GM19467 (cell line): ENCODE results near the gene MAP3K20.

Source experiments
- ATAC-seq: cut with Tn5 transposase; IDR thresholded peaks from one replicate; pipeline ENCODE4 v1.9.1; 2021; ENCODE audit warnings: mild to moderate bottlenecking, moderate library complexity; ENCODE audit not compliant: unreplicated experiment

MAP3K20 gene

DNA sequence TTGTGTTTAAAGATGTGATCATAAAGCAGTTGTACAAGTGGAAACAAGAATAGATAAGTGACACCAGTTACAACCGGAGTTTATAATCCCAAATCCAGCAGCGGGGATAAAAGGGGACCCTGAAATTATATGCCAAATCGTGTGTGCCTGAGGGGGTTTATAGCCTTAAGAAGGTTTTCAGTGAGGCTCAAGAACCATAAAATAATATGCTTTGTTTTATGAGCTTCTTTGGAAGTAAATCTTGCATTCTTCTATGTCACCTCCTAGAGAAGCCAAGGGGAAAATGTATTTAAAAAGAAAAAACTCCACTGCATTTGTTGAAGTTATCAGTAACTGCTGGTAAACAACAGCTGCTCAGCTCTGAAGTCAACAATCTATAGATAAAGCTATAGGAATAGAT, 25.8 kb upstream of the MAP3K20 start:
- no peak for ATAC-seq

DNA sequence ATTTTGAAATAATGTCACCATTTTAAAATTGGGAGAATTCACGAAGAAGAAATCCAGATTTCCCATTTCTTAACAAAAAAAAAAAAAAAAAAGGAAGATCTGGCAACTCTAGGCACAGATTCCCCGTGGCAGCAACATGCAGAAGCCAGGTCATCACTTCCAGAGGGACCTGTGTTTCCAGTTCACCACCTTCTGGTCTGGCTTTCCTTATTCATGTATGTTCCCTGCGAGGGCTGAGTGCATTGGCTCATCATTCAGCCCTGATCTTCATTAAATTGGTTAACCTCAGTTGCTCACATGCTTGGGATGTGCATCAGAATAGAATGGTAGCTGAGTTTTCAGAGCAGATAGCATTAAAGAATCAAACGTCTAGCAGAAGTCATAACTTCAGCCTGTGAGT, 25.0 kb upstream of the MAP3K20 start:
- ATAC-seq, result no peak

DNA sequence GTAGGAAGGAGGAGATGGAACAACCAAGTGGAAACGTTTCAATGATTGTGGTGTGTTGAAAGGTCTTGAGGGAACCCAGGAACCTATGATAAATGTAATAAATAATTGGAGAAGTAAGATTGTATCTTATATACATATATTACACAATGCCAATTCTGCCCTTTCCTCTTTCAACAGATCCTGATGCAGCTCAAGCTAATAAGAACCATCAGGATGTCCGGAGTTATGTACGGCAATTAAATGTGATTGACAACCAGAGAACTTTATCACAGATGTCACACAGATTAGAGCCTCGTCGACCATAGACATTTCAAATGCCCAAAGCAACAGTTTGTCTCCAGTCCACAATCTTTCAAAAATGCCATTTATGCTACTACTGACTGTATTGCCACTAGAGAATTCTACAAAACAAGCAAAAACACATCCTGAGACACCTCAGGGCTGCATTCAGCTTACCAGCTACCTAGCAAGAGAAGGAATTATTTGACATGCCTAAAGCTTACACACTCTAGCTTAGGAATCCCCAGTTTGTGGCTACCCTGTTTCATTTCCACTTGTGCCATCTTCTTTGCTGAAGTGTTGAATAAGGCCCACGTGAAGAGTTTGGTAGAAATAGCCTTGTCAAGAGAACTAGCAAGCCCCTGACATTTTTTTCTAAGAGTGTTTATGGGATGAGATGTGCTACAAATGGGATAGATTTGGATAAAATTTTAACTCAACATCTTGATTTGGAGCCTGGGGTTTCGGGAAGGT, 24.0 kb upstream of the MAP3K20 start:
- no peak for ATAC-seq

DNA sequence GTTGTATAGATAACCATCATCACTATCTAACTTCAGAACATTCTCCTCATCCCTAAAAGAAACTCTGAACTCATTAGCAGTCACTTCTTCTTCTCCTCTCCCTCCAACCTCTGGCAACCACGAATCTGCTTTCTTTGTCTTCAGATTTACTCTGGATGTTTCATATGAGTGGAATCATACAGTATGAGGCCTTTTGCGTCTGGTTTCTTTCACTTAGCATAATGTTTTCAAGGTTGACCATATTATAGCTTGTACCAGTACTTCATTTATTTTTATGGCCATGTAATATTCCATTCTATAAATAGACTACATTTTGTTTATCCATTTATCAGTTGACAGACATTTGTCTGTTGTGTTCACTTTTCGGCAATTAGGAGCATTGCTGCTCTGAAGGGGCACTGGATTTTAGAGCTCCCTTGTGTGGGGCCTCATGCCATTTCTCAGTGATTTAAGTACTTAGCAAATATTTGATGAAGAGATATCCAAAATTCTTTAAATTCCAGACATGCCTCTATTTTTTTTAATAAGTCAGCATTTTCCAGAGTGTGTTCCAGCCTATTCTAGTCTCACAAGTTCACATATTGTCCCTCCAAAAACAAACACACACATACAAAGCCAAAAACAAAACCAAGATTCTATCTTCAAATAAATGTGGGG, 22.5 kb upstream of the MAP3K20 start:
- no peak for ATAC-seq

DNA sequence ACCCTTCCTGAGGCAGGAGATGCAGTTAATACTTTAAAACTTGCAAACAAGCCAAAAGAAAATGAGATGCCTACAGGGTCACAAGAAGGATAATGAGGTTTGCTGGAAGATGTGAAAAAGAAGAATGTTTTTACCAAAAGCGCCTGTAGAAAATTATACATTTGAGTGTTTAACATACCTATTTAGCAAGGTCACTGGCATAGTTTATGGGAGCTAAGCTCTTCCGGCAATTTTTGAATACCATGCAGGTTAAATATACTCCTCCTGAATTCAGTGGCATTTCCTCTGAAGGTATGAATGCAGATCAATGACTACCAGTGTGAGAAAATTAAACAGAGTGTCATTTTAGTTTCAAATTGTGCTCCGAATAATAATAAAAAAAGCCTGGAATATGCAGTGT, 21.2 kb upstream of the MAP3K20 start:
- ATAC-seq, result no peak

DNA sequence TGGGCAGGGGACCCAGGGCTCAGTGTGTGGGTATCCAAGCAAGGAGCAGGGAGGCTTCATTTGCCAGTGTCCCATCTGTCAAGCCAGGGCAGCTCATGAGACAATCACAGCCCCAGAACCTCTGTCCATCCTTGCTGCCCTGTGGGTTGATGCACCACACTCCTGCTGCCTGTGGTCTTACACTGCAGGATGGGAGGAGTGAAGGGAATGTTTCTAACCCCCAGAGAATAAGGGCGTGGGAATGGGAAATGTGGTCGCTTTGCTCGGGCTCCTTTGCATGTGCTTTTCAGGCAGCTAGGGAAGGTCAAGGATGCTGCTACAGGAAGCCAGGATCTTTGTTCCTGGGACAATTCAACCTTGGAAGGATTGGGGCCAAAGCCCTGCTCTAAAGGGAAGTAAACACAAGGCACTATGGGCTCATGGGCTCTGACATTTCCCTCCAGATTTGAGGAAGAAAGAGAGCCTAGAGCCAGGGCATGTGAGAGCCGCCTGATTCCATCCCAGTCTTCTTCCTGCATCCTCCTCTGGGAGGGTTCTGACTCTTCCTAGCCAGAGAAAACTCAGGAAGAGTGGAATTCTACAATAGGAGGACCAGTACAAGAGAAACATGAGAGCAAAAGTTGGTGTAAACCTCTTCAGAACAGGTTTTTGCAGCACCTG, 18.8 kb upstream of the MAP3K20 start:
- no peak for ATAC-seq

DNA sequence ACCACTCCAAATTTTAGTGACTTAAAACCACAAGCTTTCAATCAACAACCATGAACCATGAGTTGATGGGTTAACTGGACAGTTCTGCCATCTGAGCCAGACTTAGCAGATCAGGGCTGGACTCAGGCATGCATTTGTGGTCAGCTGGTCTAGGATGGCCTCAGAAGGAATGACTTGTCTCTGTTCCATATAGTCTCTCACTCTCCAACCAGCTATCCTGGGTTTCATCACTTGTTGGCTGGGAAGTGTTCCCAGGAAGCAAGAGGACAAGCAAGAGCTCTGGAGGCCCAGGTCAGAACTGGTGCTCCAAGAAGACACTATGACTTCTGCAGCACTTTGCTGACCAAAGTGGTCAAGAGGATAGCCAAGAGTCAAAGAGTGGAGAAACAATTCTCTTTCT, 17.5 kb upstream of the MAP3K20 start:
- ATAC-seq, result no peak

DNA sequence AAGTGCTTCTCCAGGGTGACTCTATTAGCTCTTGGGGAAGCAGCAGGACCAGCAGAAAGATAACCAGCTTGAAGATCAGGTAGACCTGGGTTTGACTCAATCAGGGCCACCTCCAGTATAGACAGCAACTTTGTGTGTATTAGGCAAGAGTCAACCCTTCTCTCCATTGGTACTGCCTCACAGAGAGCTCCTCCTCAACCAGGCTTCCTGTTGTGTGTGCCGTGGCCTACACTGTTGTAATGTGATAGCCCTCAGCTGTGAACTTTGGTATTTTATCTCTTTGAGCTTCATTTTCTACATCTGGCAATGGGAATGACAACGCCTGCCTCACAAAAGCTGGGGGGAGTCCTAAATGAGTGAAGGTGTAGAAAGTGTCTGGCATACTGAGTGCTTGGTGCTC, 17.0 kb upstream of the MAP3K20 start:
- ATAC-seq, result no peak

DNA sequence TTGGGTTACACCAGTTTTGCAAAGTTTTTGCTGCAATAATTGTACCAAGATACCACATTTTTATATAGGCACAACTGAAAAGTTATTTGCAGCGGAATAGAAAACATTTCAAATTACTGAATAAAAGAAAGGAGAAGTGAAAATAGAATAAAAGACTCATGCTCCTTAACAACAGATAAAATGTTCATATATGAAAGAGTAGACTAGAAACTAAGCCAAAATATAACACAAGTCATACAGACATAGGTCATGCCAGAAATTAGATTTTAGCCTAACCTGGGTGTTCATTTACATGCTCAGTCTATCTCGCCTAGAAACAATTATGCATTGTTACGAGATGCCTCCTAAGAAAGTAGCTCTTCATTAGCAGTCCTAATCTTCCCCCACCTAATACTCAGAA, 16.4 kb upstream of the MAP3K20 start:
- ATAC-seq, result no peak

DNA sequence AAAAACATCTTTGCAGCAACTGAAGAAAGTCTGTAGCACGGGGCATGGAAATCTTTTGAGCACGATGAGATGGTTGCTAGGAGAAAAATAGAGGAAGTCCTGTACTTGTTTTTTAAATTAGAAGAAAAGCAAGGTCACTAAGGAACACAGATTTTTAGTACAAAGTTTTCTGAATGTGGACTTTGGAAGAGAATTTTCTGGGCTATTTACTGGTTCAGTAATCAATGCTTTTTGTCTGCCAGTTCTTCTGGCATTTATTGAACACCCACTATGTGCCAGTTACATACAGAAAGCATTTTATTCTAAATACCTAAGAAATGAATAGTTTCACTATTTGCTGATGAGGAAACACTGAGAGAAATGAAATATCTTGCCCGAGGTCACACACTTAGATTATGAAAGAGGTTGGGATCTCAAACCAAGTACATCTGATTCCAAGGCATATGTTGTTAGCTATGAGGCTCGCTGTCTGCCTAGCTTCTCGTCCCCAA, 15.6 kb upstream of the MAP3K20 start:
- ATAC-seq, result no peak

DNA sequence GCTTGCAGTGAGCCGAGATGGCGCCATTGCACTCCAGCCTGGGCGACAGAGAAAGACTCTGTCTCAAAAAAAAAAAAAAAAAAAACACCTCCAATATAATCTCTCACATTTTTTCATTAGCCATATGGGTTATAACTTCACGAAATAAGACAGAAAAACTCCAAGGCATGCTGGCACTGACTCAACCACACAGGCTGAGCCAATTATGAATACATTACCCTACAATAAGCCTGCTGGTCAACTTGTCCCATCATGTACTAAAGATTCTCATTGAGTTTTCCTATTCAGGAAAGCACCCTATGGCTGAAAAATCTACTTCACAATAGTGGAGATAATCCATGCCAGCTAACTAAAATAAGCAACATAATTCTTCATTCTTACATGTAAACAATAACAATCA, 12.8 kb upstream of the MAP3K20 start:
- ATAC-seq, result no peak

DNA sequence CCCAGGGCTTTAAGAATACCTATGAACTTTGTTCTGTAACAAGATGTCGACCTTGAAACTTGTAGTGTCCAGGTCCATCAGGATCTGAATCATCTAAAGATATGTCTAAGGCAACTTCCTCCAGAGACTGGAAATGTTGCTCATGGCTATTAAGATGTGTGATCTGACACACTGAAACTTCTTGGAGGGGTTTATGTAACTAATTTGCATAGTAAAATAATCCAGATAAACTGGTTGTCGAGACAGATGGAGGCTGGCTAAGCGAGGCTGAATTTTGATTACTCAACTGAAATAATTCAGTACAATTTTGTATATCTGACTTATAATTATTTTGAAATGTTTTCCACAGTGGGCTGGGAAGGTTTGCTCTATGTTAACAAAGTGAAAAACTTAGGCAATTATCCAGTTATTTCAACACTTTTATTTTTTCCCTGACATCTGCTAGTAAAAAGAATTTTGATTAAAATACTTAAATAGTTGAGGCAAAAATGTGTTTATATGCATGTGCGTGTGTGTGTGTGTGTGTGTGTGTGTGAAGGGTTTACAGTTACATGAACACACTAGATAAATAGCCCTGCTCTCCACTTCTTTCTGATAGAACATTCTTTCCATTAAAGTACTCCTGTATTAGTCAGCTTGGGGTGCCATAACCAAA, 11.4 kb upstream of the MAP3K20 start:
- ATAC-seq, result no peak

DNA sequence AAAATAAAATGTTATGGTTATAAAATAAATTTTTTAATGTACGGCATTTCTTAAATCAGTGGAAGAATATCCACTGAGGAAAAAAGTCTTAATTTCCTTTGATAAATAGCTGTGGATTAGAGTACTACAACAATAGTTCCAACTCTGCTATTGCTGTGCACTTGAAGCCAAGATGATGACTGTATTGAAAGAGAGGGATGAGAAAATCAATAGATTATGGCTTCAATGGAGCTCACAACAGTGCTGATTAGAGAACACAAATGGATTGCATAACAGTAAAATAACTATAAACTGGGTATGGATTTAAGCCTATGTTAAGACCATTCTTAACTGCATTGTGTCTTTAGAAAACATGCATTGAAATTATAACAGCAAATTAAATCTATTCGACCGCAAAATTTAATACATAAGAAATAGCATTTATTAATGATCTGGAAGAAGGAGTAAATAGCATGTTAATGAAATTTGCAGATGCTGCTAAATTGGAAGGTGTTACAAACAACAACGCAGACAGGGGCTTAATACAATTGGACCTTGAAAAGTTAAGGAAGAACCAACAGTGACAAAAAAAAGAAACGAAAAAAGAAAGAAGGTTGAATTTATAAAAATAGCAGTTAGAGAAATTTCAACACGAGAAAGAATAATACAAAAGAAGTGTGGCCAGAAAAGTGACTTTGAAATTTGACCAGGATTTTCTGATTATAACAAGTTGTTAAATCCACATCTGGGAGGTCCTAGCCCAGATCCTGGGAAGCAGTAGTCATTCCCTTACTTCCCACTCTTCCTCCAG, 8.6 kb upstream of the MAP3K20 start:
- ATAC-seq, result no peak

DNA sequence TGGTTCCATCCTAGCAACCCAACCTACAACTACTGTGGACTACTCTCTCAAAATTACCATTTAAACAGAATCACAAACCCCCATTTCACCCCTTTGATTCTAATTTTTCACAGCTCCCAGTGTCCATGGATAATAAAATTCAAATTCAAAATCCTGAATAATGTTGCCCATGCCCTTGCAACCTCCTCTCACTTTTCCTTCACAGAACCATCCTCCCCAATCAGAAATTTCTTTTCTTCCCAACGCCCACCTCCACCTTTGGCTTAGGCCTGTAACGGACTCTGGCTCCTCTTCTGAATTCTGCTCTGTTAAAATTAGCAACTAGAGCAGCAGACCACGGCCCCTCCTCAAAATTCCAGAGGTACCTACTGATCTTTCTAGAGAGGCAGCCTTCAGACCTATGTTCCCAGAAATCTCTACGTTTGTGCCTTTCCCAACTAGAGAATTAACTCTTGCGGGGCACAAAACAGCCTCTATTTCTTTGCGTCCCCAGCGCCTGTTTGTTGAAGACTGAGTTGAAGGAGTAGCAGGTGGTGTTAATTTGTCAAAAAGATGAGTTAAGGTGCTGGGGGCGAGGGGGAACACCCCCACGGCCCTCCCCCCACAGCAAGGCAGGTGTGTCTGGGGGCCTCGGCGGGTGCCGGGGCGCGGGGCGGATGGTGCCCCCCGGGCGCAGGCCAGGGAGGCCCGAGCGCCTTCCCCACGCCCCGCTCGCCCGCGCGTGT, 428 bp upstream of the MAP3K20 start:
- ATAC-seq, result no peak

DNA sequence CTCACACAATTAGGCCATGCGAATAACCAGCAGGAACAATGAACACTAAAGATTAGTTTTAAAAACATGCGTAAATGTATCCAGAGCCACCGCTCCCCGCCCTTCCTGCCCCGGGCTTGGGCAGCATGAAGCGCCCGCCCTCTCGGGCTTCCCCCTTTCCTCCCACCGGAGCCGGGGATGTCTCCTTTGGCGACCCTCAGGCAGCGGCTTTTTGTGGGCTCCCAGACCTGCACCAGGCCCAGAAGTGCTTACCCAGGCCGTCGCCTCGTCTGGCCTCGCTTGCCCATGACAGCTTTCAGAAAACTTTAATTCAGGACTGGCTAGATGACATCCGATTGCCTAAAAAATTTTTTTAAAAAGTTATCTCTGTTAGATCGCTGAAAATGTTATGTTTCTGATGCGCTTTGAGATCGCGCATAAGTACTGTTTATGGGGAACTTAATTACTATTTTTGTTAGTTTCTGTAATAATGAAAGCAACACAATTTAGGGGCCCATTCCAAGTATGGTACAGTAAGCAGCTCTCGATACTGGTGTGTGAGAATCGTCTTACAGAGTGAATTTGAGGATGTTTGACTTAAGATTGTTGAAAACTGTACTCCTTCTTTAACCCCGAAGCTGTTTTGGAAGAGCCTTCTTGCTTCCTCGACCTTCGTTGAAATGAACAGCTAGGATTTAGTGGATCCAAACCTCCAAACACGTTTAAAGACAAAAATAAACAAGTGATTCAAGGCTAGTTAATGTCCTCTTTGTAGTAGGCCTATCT, 1.1 kb downstream of the MAP3K20 start:
- peak; percentile 16 for ATAC-seq

DNA sequence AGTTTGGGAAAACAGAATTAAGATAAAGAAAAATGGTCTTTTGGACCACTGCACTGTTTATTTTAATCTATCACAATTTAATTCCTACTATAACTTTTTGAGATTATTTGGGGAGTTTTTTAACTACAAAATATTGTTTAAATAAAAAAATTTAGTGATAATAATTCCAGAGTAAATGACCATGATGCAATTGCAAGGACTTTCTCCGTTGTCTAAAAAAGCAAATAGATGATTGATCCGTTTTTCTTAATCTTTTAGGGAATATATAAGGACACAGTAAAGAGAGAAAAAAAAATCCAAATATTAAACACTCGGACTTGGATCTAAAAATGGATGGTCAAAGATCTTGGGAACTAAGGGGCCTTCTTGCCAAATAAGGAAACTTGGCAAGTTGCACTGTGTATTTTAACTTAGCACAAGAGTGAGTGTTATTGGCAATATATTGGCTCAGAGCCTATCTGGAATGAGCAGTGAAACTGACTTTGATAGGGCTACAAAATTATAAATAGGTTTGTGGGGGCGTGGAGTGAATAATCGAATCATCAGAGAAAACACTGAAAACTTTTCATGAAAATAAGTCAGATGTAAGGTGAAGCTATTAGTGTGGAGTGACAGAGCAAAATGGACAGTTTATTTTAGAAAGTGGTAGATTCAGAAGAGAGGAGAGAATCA, 2.0 kb downstream of the MAP3K20 start:
- no peak for ATAC-seq

DNA sequence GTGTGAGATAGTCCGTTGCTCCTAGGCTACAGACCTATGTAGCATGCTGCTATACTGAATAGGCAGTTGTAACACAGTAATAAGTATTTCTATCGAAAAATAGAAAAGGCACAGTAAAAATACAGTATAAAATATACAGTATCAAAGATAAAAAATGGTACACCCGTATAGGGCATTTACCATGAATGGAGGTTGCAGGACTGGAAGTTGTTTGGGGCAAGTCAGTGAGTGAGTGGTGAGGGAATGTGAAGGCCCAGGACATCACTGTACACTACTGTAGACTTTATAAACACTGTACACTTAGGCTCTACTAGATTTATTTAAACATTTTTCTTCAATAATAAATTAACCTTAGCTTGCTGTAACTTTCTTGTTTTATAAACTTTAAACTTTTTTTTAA, 3.5 kb downstream of the MAP3K20 start:
- ATAC-seq, result no peak

DNA sequence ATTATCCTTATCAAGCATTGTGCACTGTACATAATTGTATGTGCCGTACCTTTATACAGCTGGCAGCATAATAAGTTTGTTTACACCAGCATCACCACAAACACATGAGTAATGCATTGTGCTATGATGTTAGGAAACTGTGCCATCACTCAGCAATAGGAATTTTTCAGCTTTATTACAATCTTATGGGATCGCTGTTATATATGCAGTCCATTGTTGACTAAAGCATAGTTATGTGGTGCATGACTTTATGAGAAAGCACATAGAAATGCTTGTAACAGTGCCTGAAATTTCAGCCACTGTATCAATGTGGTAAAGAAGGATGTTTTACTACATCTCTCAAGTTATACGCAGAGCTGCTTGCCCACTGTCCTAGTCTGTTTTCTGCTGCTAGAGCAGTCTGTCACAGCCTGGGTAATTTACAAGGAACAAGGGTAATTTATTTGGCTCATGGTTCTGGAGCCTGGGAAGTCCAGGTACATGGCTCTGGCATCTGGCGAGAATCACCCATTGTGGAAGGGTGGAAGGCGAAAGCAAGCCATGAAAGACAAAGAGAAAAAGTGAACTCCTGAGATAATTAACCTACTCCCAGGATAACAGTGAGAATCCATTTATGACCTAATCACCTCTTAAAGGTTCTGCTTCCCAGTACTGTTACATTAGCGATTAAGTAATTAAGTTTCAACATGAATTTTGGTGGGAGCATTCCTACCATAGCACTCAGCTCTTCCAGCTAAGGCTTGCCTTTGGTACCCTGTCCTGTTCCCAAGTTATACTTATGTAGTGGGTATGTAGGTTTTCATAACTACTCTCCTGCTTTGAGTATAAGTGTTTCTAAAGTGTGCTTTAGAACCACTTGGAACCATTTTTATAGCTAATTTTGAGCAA, 4.6 kb downstream of the MAP3K20 start:
- no peak for ATAC-seq
